PC-9 (cell line): Measurements from ENCODE around the gene NBEA. TPM values are rescaled to one million over a fixed set of nuclear protein-coding genes. Genes with fewer than 3 reads are reported as not detected.

ENCODE experiments used
- BruUV-seq: library from RNA; stranded (reverse); fragments of 400-500 nt; replicated peaks from 2 replicates; lab custom pipeline; 2021; lab: Mats Ljungman, UMichigan
- CTCF ChIA-PET: fragments of 300-600 bp; sonication (Branson Sonifier 250); formaldehyde crosslinking; loops from one replicate; lab custom pipeline; 2022; ENCODE audit warnings: antibody characterized with exemption; lab: Charles Lee
- POLR2A ChIA-PET: fragments of 300-600 bp; sonication (Branson Sonifier 250); formaldehyde crosslinking; loops from one replicate; lab custom pipeline; 2022; ENCODE audit warnings: antibody characterized with exemption; ENCODE audit not compliant: unreplicated experiment; lab: Charles Lee
- DNase-seq, 2 experiments: peaks; one replicate each; pipeline versions ENCODE4 v3.0.0 to v3.0.0-alpha.2; 2015 to 2022; ENCODE audit warnings: mixed read lengths in 1 of 2
- H2AFZ ChIP-seq: fragments of 200-600 bp; sonication (generic); 2 replicates; pipeline ENCODE4 v1.8.1; 2017; ENCODE audit warnings: antibody characterized with exemption
- H3F3A ChIP-seq: fragments of 200-600 bp; sonication (generic); 2 replicates; pipeline ENCODE4 v1.8.1; 2017; ENCODE audit warnings: antibody characterized with exemption, mild to moderate bottlenecking, low read depth; ENCODE audit not compliant: insufficient read depth
- H3K27ac ChIP-seq: fragments of 200-600 bp; sonication (generic); 2 replicates; pipeline ENCODE4 v1.6.1; 2016; ENCODE audit warnings: mixed run types
- H3K27me3 ChIP-seq: fragments of 200-600 bp; sonication (generic); 2 replicates; pipeline ENCODE4 v1.6.1; 2016; ENCODE audit warnings: low read depth, mixed run types; ENCODE audit not compliant: insufficient read depth
- H3K36me3 ChIP-seq: fragments of 200-600 bp; sonication (generic); 2 replicates; pipeline ENCODE4 v1.6.1; 2016; ENCODE audit warnings: low read depth, mixed run types
- H3K4me1 ChIP-seq: fragments of 200-600 bp; sonication (generic); replicated peaks from 2 replicates; pipeline ENCODE4 v1.6.1; 2016; ENCODE audit warnings: mixed run types; ENCODE audit not compliant: insufficient read depth
- H3K4me2 ChIP-seq: fragments of 200-600 bp; sonication (generic); 2 replicates; pipeline ENCODE4 v1.6.1; 2017; ENCODE audit warnings: mixed run types
- H3K4me3 ChIP-seq: fragments of 200-600 bp; sonication (generic); 2 replicates; pipeline ENCODE4 v1.6.1; 2016; ENCODE audit warnings: mixed run types
- H3K79me2 ChIP-seq: fragments of 200-600 bp; sonication (generic); 2 replicates; pipeline ENCODE4 v1.6.1; 2017; ENCODE audit warnings: low read depth, mixed run types
- H3K9me2 ChIP-seq: fragments of 200-600 bp; sonication (generic); 2 replicates; pipeline ENCODE4 v1.8.1; 2017; ENCODE audit warnings: mild to moderate bottlenecking; ENCODE audit not compliant: insufficient read depth
- H3K9me3 ChIP-seq: fragments of 200-600 bp; sonication (generic); 2 replicates; pipeline ENCODE4 v1.8.1; 2016; ENCODE audit warnings: low read depth; ENCODE audit not compliant: insufficient read depth
- H4K20me1 ChIP-seq: fragments of 200-600 bp; sonication (generic); 2 replicates; pipeline ENCODE4 v1.8.1; 2017; ENCODE audit not compliant: insufficient read depth
- CTCF ChIP-seq: fragments of 200-600 bp; sonication (generic); conservative IDR thresholded peaks from 2 replicates; pipeline ENCODE4 v1.6.1; 2017; ENCODE audit warnings: mixed run types, antibody characterized with exemption, mild to moderate bottlenecking, moderate library complexity
- EZH2 ChIP-seq: fragments of 200-600 bp; sonication (generic); IDR thresholded peaks from 2 replicates; pipeline ENCODE4 v1.8.0; 2017; ENCODE audit warnings: antibody characterized with exemption, low read depth
- intact Hi-C: fragments of 100-400 bp; cut with micrococcal nuclease; formaldehyde crosslinking; loops from one replicate; pipeline ENCODE4 v1.10.0; 2022; ENCODE audit not compliant: unreplicated experiment
- total RNA-seq: library from RNA; stranded (reverse); gene quantifications from 2 replicates; pipeline ENCODE4 v1.2.3, GENCODE V29; 2021

The NBEA gene
- total RNA-seq, 1 experiment from 2014 or later, result 4.0 TPM

- TF ChIP-seq CTCF, result no peak
- TF ChIP-seq EZH2, result no peak
- no TSS peak for BruUV-seq
Measured at GRCh38 chr13:35005051-35005450, 63.0 kb downstream of the NBEA start.

GRCh38 chr13:35014606-35015213, 72.6 kb downstream of the NBEA start:
- DNase-seq, result no peak
- H3K36me3 ChIP-seq, result no peaks in the 10 kb centered on the region
- H3K27me3 ChIP-seq, result no peaks in the 10 kb centered on the region
- intact Hi-C loops, result no loop called here
- H2AFZ ChIP-seq, result no peak overlapping the region
- ChIA-PET POLR2A (no interaction called here), CTCF (no interaction called here)
- H3K4me2 ChIP-seq, result no peak overlapping the region
- H3K9me3 ChIP-seq, result no peaks in the 10 kb centered on the region
- no peak overlapping the region for H3K27ac ChIP-seq
- no TSS peak for BruUV-seq
- H3K79me2 ChIP-seq, result no peaks in the 10 kb centered on the region
- H3K9me2 ChIP-seq, result peaks cover 3% of the 10 kb centered on the region; the same call in 1 of the 2 replicates
- H3K4me3 ChIP-seq, result no peak overlapping the region
- H3K4me1 ChIP-seq, result no peaks in the 10 kb centered on the region
- no peaks in the 10 kb centered on the region for H4K20me1 ChIP-seq
- H3F3A ChIP-seq, result no peaks in the 10 kb centered on the region
- TF ChIP-seq EZH2 (no peak), CTCF (no peak)

More at GRCh38 chr13:35005051-35005450, 63.0 kb downstream of the NBEA start:
- H2AFZ ChIP-seq, result no peak overlapping the region
- H3K27me3 ChIP-seq, result no peaks in the 10 kb centered on the region
- H3K9me3 ChIP-seq, result no peaks in the 10 kb centered on the region; the same call in 1 of the 2 replicates
- H3K4me3 ChIP-seq, result no peak overlapping the region
- intact Hi-C loops, result no loop called here
- H3K27ac ChIP-seq, result no peak overlapping the region
- H4K20me1 ChIP-seq, result no peaks in the 10 kb centered on the region
- H3K4me2 ChIP-seq, result no peak overlapping the region
- no peak for DNase-seq
- H3K79me2 ChIP-seq, result no peaks in the 10 kb centered on the region
- POLR2A ChIA-PET, result no interaction called here
- H3K36me3 ChIP-seq, result no peaks in the 10 kb centered on the region
- H3F3A ChIP-seq, result no peaks in the 10 kb centered on the region
- no peaks in the 10 kb centered on the region for H3K4me1 ChIP-seq
- no peaks in the 10 kb centered on the region for H3K9me2 ChIP-seq
- CTCF ChIA-PET, result no interaction called here

GRCh38 chr13:35016362-35017112, 74.5 kb downstream of the NBEA start:
- BruUV-seq, result no TSS peak
- H3K79me2 ChIP-seq, result peaks cover 5% of the 10 kb centered on the region; the same call in 1 of the 2 replicates
- H3K36me3 ChIP-seq, result no peaks in the 10 kb centered on the region
- peaks cover 10% of the 10 kb centered on the region for H3K9me3 ChIP-seq
- H4K20me1 ChIP-seq, result no peaks in the 10 kb centered on the region
- no peak for DNase-seq
- H3F3A ChIP-seq, result no peaks in the 10 kb centered on the region
- no peak overlapping the region for H2AFZ ChIP-seq
- H3K4me3 ChIP-seq, result no peak overlapping the region
- TF ChIP-seq EZH2 (no peak), CTCF (no peak)
- intact Hi-C loops, result no loop called here
- ChIA-PET POLR2A (no interaction called here), CTCF (no interaction called here)
- no peak overlapping the region for H3K4me2 ChIP-seq
- H3K4me1 ChIP-seq, result no peaks in the 10 kb centered on the region
- H3K27me3 ChIP-seq, result no peaks in the 10 kb centered on the region
- no peak overlapping the region for H3K27ac ChIP-seq
- peaks cover 3% of the 10 kb centered on the region; the same call in 1 of the 2 replicates for H3K9me2 ChIP-seq
